HUES6 (cell line): Measurements from ENCODE around the gene PHC2.

Experiments
- H3K27ac ChIP-seq: 2 replicates; pipeline ENCODE4 v1.7.0; 2013; ENCODE audit warnings: low read depth, mild to moderate bottlenecking, low read length, inconsistent platforms
- H3K27me3 ChIP-seq: 2 replicates; pipeline ENCODE4 v1.6.1; 2013; ENCODE audit warnings: low read length; ENCODE audit not compliant: control insufficient read depth, insufficient read depth
- H3K36me3 ChIP-seq: 2 replicates; pipeline ENCODE4 v1.6.1; 2013; ENCODE audit warnings: low read length; ENCODE audit not compliant: control insufficient read depth, insufficient read depth
- H3K4me1 ChIP-seq: 2 replicates; pipeline ENCODE4 v1.6.1; 2013; ENCODE audit warnings: low read length; ENCODE audit not compliant: control insufficient read depth, insufficient read depth
- H3K4me3 ChIP-seq: 2 replicates; pipeline ENCODE4 v1.5.1; 2013; ENCODE audit warnings: low read depth, low read length
- H3K9ac ChIP-seq: one replicate; pipeline ENCODE4 v1.6.1; 2013; ENCODE audit warnings: mild to moderate bottlenecking, low read length
- H3K9me3 ChIP-seq: 2 replicates; pipeline ENCODE4 v1.6.1; 2013; ENCODE audit warnings: low read depth, low read length; ENCODE audit not compliant: control insufficient read depth, insufficient read depth

Gene PHC2

GRCh38 chr1:33358795-33359503 lies 71.9 kb downstream of the PHC2 start:
- no peak overlapping the region for H3K4me3 ChIP-seq
- H3K36me3 ChIP-seq = no peaks in the 10 kb centered on the region
- H3K27me3 ChIP-seq = peaks cover 51% of the 10 kb centered on the region
- peaks cover 32% of the 10 kb centered on the region for H3K4me1 ChIP-seq
- no peak overlapping the region for H3K27ac ChIP-seq
- peaks cover 3% of the 10 kb centered on the region; the same call in 1 of the 2 replicates for H3K9me3 ChIP-seq
- no peak overlapping the region for H3K9ac ChIP-seq

- Histone ChIP-seq H3K4me3 (no peak overlapping the region), H3K9me3 (peaks cover 3% of the 10 kb centered on the region; the same call in 1 of the 2 replicates), H3K4me1 (peaks cover 25% of the 10 kb centered on the region; the same call in 1 of the 2 replicates), H3K27me3 (peaks cover 58% of the 10 kb centered on the region), H3K27ac (no peak overlapping the region), H3K36me3 (no peaks in the 10 kb centered on the region), H3K9ac (no peak overlapping the region)
These were observed 72.6 kb downstream of the PHC2 start for GRCh38 chr1:33358114-33358794.

GRCh38 chr1:33357099-33357498 lies 73.8 kb downstream of the PHC2 start:
- Histone ChIP-seq H3K27ac (no peak overlapping the region), H3K4me1 (peaks cover 13% of the 10 kb centered on the region; the same call in 1 of the 2 replicates), H3K9ac (no peak overlapping the region), H3K9me3 (peaks cover 3% of the 10 kb centered on the region; the same call in 1 of the 2 replicates), H3K36me3 (no peaks in the 10 kb centered on the region), H3K4me3 (no peak overlapping the region), H3K27me3 (peaks cover 69% of the 10 kb centered on the region)

GRCh38 chr1:33354707-33355316 lies 76.1 kb downstream of the PHC2 start:
- H3K27ac ChIP-seq = no peak overlapping the region
- no peaks in the 10 kb centered on the region for H3K36me3 ChIP-seq
- peaks cover 90% of the 10 kb centered on the region for H3K27me3 ChIP-seq
- H3K4me3 ChIP-seq = no peak overlapping the region
- peaks cover 3% of the 10 kb centered on the region; the same call in 1 of the 2 replicates for H3K9me3 ChIP-seq
- H3K4me1 ChIP-seq = peaks cover 9% of the 10 kb centered on the region
- H3K9ac ChIP-seq = no peak overlapping the region

GRCh38 chr1:33353531-33353930 lies 77.4 kb downstream of the PHC2 start:
- peaks cover 13% of the 10 kb centered on the region for H3K4me1 ChIP-seq
- H3K9ac ChIP-seq = no peak overlapping the region
- no peak overlapping the region for H3K4me3 ChIP-seq
- peaks cover 86% of the 10 kb centered on the region for H3K27me3 ChIP-seq
- no peak overlapping the region for H3K27ac ChIP-seq
- peaks cover 3% of the 10 kb centered on the region; the same call in 1 of the 2 replicates for H3K9me3 ChIP-seq
- H3K36me3 ChIP-seq = no peaks in the 10 kb centered on the region

GRCh38 chr1:33351281-33351660 lies 79.6 kb downstream of the PHC2 start:
- peaks cover 92% of the 10 kb centered on the region for H3K27me3 ChIP-seq
- H3K36me3 ChIP-seq = no peaks in the 10 kb centered on the region
- H3K9ac ChIP-seq = no peak overlapping the region
- H3K4me3 ChIP-seq = no peak overlapping the region
- no peak overlapping the region for H3K27ac ChIP-seq
- H3K4me1 ChIP-seq = peaks cover 33% of the 10 kb centered on the region
- H3K9me3 ChIP-seq = no peaks in the 10 kb centered on the region

GRCh38 chr1:33350611-33351280 lies 80.1 kb downstream of the PHC2 start:
- Histone ChIP-seq H3K36me3 (no peaks in the 10 kb centered on the region), H3K4me3 (peak overlapping the region; percentile 77), H3K9ac (peak overlapping the region; percentile 77), H3K4me1 (peaks cover 33% of the 10 kb centered on the region), H3K27ac (no peak overlapping the region), H3K27me3 (peaks cover 94% of the 10 kb centered on the region), H3K9me3 (no peaks in the 10 kb centered on the region)

- Histone ChIP-seq H3K9me3 (no peaks in the 10 kb centered on the region), H3K36me3 (no peaks in the 10 kb centered on the region), H3K27ac (no peak overlapping the region), H3K4me1 (peaks cover 33% of the 10 kb centered on the region), H3K4me3 (peak overlapping the region; percentile 77), H3K27me3 (peaks cover 91% of the 10 kb centered on the region), H3K9ac (peak overlapping the region; percentile 77)
These were observed 80.9 kb downstream of the PHC2 start for GRCh38 chr1:33349778-33350610.

- Histone ChIP-seq H3K27ac (no peak overlapping the region), H3K27me3 (peaks cover 90% of the 10 kb centered on the region), H3K4me1 (peaks cover 33% of the 10 kb centered on the region)
These were observed 81.7 kb downstream of the PHC2 start for GRCh38 chr1:33349081-33349759.

GRCh38 chr1:33348676-33349080 lies 82.2 kb downstream of the PHC2 start:
- no peaks in the 10 kb centered on the region for H3K9me3 ChIP-seq
- no peak overlapping the region for H3K9ac ChIP-seq
- H3K27me3 ChIP-seq = peaks cover 90% of the 10 kb centered on the region
- no peaks in the 10 kb centered on the region for H3K36me3 ChIP-seq
- peak overlapping the region; percentile 67 for H3K4me3 ChIP-seq
- no peak overlapping the region for H3K27ac ChIP-seq
- H3K4me1 ChIP-seq = peaks cover 33% of the 10 kb centered on the region

More at GRCh38 chr1:33349081-33349759, 81.7 kb downstream of the PHC2 start:
- Histone ChIP-seq H3K9ac (peak overlapping the region; percentile 63), H3K4me3 (peak overlapping the region; percentile 67), H3K36me3 (no peaks in the 10 kb centered on the region), H3K9me3 (no peaks in the 10 kb centered on the region)
